GM10266 (cell line): ENCODE measurements around the gene TAF1A.

Source experiments
- DNase-seq: peaks from one replicate; pipeline ENCODE4 v3.0.0; 2012; ENCODE audit errors: extremely low spot score
- TF ChIP-seq, protein P1 (sequence below): IDR thresholded peaks from 2 replicates; pipeline ENCODE4 v1.5.1; 2012; ENCODE audit warnings: mild to moderate bottlenecking, low read depth; ENCODE audit not compliant: control insufficient read depth, insufficient read depth; ENCODE audit errors: missing control alignments

TAF1A gene

DNA sequence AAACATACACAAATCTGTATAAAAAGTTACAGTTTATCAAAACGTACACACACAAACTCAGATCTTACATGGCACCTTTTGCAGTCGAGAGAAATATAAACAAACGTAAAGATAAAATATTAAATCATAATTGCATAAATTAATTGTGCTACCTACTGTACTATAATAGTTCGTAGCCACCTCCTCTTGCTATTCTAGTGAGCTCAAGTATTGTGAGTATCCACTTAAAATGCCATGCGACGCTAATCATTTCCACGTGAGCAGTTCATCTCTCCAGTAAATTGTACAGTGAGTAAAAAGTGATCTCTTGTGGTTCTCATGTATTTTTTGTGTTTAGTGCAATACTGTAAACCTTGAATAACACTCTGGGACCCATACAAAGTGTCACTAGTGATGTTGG, 34.5 kb upstream of the TAF1A start:
- TF ChIP-seq, protein P1, sequence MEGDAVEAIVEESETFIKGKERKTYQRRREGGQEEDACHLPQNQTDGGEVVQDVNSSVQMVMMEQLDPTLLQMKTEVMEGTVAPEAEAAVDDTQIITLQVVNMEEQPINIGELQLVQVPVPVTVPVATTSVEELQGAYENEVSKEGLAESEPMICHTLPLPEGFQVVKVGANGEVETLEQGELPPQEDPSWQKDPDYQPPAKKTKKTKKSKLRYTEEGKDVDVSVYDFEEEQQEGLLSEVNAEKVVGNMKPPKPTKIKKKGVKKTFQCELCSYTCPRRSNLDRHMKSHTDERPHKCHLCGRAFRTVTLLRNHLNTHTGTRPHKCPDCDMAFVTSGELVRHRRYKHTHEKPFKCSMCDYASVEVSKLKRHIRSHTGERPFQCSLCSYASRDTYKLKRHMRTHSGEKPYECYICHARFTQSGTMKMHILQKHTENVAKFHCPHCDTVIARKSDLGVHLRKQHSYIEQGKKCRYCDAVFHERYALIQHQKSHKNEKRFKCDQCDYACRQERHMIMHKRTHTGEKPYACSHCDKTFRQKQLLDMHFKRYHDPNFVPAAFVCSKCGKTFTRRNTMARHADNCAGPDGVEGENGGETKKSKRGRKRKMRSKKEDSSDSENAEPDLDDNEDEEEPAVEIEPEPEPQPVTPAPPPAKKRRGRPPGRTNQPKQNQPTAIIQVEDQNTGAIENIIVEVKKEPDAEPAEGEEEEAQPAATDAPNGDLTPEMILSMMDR, result no peak

DNA sequence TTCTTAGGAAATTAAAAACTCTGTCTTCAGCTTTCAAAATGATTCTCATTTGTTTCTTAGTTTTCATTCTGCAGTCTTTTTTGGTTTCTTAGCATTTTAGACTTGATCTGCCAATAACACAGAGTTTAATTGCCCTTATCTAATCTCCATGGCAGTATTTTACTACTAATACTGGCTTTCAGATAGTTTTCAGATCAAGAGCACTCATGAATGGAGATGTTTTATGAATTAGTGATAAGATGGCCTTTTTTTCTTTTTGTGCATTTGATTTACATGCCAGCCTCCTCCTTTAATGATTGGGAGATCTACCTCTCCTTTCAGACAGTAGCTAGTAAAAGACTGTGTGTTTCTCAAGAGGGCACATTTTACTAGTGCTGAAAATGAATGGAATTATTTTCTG, 33.7 kb upstream of the TAF1A start:
- no peak for DNase-seq
- TF ChIP-seq, protein P1, result no peak

More for the DNA sequence above, 34.5 kb upstream of the TAF1A start:
- DNase-seq, result no peak

DNA sequence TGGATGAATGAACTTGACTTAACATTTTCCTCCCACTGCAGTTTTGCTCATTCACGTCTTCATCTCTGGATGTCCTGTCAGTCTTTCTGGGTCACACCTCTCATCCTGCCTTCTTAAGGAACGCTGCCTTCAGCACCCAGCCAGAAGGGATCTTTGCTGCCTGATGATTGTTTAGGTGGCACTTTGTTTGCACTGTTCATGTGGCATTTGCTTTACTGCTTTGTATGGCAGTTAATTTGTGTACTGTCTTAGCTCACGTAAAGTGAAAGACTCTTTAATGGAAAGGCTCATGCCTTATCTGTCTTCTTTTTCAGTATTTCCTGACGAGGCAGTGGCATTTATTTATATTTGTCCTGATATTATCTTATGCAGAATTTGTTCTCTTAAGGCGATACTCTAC, 33.0 kb upstream of the TAF1A start:
- DNase-seq, result no peak
- TF ChIP-seq, protein P1, result no peak

DNA sequence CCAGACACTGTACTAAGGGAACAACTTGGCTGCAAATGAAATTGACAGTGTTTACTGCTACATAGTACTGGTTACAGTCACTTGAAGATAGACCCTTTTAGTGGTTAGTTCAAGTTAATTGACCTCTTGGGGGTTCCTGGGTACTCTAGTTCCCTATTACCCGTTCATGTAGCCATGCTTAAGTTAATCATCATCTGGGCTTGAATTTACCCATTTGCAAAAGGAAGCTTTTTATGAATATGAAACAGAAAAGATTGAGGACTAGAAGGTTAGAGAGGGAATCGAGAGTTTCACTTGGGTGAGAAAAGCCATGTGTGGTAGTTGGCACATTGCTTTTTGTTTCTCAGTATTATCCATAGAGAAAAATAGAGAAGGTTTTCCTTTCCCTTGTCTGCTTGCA, 30.8 kb upstream of the TAF1A start:
- TF ChIP-seq, protein P1, result no peak
- peak; percentile 24 for DNase-seq

DNA sequence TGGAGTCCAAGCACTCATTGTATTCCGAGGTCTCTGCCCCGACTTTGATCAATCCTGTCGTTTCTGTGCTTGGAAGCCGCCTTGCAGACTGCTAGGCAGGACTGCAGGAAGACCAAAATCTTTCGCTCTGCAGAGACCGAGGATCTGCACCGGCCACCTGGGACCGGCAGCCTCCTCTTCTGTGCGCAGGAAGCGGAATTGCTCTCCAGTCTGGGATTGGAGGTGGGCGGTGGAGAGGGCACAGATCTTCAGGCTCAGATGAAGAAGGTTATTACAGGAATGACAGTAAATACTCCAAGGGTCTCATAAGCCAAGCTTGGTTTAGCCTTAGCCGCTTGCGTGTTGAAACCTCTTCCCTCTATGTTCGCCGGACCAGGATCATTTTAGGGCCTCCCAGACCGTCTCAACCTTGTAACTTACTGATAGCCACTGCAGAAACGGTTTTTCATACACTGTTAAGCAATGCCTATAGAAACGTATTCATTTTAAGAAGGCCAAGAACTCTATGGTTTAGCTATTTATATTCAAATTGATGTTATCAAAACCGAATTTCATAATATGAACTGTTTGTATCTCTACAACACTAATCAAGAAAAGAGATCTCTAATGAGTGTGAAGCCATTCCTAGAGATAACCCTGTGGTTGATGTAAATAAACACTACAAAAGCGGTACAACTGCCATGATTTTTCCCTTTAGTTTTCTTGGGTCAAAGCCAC, 29.3 kb upstream of the TAF1A start:
- TF ChIP-seq, protein P1, result no peak
- DNase-seq, result peak; percentile 36

DNA sequence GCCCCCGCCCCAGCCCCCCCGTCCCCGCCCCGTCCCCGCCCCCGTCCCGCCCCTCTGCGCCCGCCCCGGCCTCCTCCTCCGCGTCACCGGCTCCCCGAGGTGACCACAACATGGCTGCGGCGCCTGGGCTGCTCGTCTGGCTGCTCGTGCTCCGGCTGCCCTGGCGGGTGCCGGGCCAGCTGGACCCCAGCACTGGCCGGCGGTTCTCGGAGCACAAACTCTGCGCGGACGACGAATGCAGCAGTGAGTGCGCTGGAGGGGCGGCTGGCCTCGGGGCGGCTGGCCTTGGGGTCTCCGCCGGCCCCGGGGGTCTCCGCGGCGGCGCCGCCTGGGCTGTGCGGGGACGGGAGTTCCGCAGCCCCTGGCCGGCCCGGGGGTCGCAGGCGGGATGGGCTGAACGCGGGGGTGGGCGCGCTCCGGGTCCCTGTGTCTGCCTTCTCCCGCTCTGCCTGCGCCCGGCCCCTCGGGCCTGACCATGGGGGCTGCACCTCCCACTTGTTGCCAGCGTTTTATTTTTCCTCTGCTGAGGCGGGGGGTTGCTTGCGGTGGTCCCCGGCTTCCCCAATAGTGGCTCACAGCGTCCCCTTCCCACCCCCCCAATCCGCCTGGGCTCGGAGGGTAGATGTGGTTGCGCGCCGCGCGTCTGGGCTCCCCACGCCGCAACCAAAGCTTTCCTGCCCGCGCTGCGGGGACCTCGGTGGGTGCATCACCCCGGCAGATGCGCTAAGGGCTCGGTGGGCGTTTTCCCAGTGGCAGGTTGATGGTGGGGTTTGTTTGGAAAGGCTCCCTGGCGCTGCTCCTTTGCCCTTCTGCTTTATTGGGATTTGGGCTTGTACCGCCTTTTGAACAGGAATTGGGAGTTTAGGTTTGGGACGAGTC, 28.5 kb upstream of the TAF1A start, which contains the start of gene MIA3:
Gene MIA3 (plus strand): TSS at position 97 of the 879 bp plus-strand sequence. CDS start 14 bp downstream, at position 111.
- DNase-seq, result peak; percentile 96
- TF ChIP-seq, protein P1, result no peak
